NT2/D1 (cell line): ENCODE data around the gene ACOT6.
"Not testable (repeated sequence)": the region's sequence is repeated elsewhere in the genome, so short reads cannot be mapped to it uniquely, and the experiment has no call there.

Experiments used
- DNase-seq: peaks from one replicate; pipeline ENCODE4 v3.0.0-alpha.2; 2011; ENCODE audit warnings: low read depth, low spot score
- H3K27me3 ChIP-seq: 2 replicates; pipeline ENCODE4 v1.6.0; 2011; ENCODE audit warnings: mild to moderate bottlenecking; ENCODE audit not compliant: insufficient read length, insufficient read depth
- H3K36me3 ChIP-seq: 2 replicates; pipeline ENCODE4 v1.6.1; 2011; ENCODE audit warnings: mild to moderate bottlenecking, low read length, mixed read lengths; ENCODE audit not compliant: insufficient read depth, insufficient read length
- H3K4me1 ChIP-seq: 2 replicates; pipeline ENCODE4 v1.5.1; 2011; ENCODE audit not compliant: insufficient read depth, insufficient read length
- H3K4me3 ChIP-seq: 2 replicates; pipeline ENCODE4 v1.5.1; 2011; ENCODE audit warnings: low read depth; ENCODE audit not compliant: insufficient read length
- H3K9ac ChIP-seq: 2 replicates; pipeline ENCODE4 v1.6.0; 2011; ENCODE audit warnings: low read depth; ENCODE audit not compliant: insufficient read length
- H3K9me3 ChIP-seq: 2 replicates; pipeline ENCODE4 v1.5.1; 2011; ENCODE audit warnings: mild to moderate bottlenecking, low read length; ENCODE audit not compliant: insufficient read depth
- SUZ12 ChIP-seq: IDR thresholded peaks from 2 replicates; pipeline ENCODE4 v1.6.1; 2011; ENCODE audit not compliant: insufficient read length, insufficient read depth; ENCODE audit errors: extremely low read depth
- YY1 ChIP-seq: IDR thresholded peaks from 2 replicates; pipeline ENCODE4 v1.6.1; 2011; ENCODE audit not compliant: insufficient read length, insufficient read depth
- ZNF274 ChIP-seq: IDR thresholded peaks from 2 replicates; pipeline ENCODE4 v1.6.1; 2011; ENCODE audit warnings: mild to moderate bottlenecking, low read depth, low read length

ACOT6 gene

DNA sequence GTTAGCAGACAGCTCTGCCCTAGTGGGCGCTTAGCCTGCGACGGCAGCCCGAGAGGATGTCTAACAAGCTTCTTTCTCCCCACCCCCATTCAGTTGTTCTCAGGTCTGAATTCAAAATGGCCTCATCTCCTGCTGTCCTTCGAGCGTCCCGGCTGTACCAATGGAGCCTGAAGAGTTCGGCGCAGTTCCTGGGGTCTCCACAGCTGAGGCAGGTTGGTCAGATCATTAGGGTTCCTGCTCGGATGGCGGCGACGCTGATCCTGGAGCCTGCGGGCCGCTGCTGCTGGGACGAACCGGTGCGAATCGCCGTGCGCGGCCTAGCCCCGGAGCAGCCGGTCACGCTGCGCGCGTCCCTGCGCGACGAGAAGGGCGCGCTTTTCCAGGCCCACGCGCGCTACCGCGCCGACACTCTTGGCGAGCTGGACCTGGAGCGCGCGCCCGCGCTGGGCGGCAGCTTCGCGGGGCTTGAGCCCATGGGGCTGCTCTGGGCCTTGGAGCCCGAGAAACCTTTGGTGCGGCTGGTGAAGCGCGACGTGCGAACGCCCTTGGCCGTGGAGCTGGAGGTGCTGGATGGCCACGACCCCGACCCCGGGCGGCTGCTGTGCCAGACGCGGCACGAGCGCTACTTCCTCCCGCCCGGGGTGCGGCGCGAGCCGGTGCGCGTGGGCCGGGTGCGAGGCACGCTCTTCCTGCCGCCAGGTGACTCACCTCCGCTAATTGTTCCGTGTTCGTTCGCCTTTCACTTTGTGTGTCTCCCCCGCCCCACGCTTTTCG, 42.9 kb upstream of the ACOT6 start, which contains the start of gene ACOT2:
Gene ACOT2, plus strand, starts transcription at position 29 of the 774 bp plus-strand sequence. Its CDS starts 28 bp downstream, at position 57.
- H3K4me1 ChIP-seq, H3K27me3 ChIP-seq, H3K9me3 ChIP-seq, H3K36me3 ChIP-seq: not testable (repeated sequence)
- peak; percentile 59 for DNase-seq
- Histone ChIP-seq H3K4me3 (peak within 1 kb of the TSS; percentile 45), H3K9ac (peak within 1 kb of the TSS; percentile 81)
- TF ChIP-seq YY1 = peak; percentile 41

DNA sequence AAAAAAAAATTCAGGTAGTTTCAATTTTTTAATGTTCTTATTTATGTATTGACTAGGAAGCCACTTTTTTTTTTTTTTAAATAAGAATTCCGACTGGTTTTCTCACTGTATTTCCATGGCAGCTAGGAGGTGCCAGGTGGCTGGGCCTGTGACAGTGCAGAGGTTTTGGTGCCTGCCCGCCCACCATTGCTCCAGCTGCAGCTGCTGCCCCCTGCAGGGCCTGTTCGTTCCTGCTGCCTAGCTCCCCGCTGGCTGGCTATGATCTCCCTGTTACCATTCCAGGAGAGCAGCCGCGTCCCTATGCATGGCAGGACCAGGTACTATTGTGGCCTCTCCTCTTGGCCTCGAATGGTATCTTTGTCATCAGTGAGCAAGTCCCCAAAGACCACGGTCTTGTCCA, 41.4 kb upstream of the ACOT6 start:
- DNase-seq, H3K36me3 ChIP-seq, H3K9ac ChIP-seq, H3K9me3 ChIP-seq, H3K27me3 ChIP-seq, H3K4me1 ChIP-seq, H3K4me3 ChIP-seq: not testable (repeated sequence)

DNA sequence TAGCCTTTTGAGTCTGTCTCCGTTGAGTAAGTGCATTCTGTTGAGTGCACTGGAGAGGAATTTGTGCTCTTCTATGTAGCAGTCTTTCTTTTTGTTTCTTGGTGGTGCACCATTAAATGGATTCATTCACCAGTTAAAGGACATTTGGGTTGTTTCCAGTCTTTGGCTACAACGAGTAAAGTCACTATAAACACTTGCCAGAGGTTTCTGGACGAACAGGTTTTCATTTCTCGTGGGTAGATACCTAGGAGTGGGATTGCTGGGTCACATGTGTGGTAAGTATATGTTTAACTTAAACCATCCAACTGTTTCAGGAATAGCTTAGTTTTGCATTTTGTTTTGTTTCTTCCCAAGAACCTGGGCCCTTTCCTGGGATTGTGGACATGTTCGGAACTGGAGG, 39.3 kb upstream of the ACOT6 start:
- not testable (repeated sequence) for H3K36me3 ChIP-seq, H3K9ac ChIP-seq, DNase-seq, H3K4me3 ChIP-seq, H3K9me3 ChIP-seq, H3K27me3 ChIP-seq, H3K4me1 ChIP-seq

DNA sequence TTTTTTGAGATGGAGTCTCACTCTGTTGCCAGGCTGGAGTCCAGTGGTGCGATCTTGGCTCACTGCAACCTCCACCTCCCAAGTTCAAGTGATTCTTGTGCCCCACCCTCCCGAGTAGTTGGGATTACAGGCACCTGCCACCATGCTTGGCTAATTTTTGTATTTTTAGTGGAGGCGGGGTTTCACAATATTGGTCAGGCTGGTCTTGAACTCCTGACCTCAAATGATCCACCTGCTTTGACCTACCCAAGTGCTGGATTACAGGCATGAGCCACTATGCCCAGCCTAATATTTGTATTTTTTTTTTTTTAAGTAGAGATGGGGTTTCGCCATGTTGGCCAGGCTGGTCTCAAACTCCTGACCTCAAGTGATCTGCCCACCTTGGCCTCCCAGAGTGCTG, 38.6 kb upstream of the ACOT6 start:
- not testable (repeated sequence) for H3K4me3 ChIP-seq, H3K27me3 ChIP-seq, DNase-seq, H3K9ac ChIP-seq, H3K9me3 ChIP-seq, H3K36me3 ChIP-seq, H3K4me1 ChIP-seq

DNA sequence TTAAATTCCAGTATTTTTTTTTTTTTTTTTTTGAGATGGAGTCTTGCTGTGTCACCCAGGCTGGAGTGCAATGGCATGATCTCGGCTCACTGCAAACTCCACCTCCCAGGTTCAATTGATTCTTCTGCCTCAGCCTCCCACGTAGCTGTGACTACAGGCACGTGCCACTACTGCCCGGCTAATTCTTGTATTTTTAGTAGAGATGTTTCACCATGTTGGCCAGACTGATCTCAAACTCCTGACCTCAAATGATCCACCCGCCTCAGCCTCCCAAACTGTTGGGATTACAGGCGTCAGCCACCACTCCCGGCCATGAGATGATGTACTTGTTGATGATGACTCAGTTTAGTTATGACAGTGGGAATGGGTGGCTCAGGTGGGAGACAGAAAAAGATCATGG, 38.1 kb upstream of the ACOT6 start:
- not testable (repeated sequence) for H3K9ac ChIP-seq, H3K36me3 ChIP-seq, H3K27me3 ChIP-seq, H3K4me3 ChIP-seq, H3K4me1 ChIP-seq, DNase-seq, H3K9me3 ChIP-seq

DNA sequence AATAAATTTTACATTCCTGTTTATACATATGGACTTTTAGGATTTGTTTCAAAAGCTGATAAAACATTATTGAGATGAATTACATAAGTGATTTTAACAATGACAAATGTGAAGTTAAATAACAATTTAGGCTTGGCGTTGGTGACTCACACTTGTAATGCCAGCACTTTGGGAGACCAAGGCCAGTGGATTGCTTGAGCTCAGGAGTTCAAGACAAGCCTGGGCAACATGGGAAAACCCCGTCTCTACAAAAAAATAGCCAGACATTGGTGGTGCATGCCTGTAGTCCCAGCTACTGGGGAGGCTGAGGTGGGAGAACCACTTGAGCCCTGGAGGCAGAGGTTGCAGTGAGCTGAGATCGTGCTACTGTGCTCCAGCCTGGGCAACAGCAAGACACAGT, 35.9 kb upstream of the ACOT6 start:
- no peak for TF ChIP-seq YY1
- TF ChIP-seq ZNF274 = no peak
- TF ChIP-seq SUZ12 = no peak
- peaks cover 5% of the 10 kb centered on the region for H3K36me3 ChIP-seq
- no peak for DNase-seq
- H3K9me3 ChIP-seq = no peaks in the 10 kb centered on the region
- no peak overlapping the region for H3K4me3 ChIP-seq
- no peak overlapping the region for H3K9ac ChIP-seq
- no peaks in the 10 kb centered on the region for H3K4me1 ChIP-seq
- no peaks in the 10 kb centered on the region for H3K27me3 ChIP-seq

DNA sequence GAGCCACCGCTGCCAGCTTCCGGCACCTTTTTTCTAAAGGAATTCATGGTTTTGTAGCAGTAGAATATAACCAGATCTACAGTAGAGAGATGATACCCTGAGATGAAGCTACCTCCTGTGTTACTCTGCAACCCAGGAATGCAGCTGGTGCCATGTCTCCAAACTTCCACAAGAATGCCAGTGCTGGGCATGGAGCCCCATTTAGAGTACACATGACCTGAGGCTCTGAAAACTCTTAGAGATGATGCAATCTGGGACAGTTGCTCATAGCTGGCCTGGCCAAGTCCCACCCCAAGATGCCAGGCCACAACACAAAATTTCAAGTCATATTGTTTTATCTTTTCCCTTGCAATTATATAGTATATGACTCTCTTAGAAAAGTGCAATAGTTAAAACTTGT, 35.1 kb upstream of the ACOT6 start:
- H3K9ac ChIP-seq, H3K27me3 ChIP-seq, H3K4me3 ChIP-seq, H3K4me1 ChIP-seq, H3K9me3 ChIP-seq, DNase-seq, H3K36me3 ChIP-seq: not testable (repeated sequence)

DNA sequence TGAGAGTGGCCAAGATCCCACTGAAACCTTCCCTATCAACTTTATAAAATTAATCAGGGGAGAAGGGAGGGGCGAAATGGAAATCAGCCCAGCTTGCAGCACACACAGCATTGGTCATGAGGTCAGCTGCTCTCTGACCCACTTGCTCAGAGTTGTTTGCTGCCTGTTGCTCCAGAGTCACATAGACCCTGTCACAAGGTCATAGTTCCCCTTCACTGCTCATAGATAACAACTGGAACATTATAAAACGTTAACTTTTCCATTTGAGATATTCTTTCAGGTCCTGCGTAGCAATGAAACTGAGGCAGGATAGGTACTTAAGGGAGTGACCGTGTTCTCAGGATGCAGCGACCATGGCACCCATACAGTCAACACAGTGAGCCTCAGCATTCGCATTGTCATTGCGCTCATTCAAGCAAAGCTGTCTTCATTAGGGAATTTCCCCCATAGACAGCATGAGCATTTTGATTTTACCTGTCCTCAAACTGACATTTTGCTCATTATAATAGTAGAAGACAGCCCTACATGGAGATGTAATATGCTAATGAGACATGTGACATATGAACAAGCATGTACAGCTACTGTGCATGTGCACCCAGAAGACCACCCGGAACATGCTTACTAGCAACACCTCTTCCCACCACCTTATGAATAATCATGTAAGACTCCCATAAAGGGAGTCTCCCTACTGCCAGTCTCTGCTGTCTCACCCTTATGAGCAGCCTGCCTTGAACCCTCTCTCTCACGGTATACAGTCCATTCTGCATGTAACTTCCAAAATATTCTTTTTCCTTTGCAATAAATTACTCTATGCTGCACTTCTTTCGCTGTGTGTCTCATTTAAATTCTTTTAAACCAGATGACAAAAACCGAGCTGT, 30.0 kb upstream of the ACOT6 start:
- not testable (repeated sequence) for H3K4me3 ChIP-seq, H3K9me3 ChIP-seq, H3K9ac ChIP-seq, H3K36me3 ChIP-seq, H3K27me3 ChIP-seq, DNase-seq, H3K4me1 ChIP-seq
